Ovary (tissue), 10 donors: ENCODE measurements around the gene COMMD3. TPM values are rescaled to one million over a fixed set of nuclear protein-coding genes. Genes with fewer than 3 reads are reported as not detected.

Experiments used
- DNase-seq, 5 donors: peaks; one replicate each; pipeline ENCODE4 v3.0.0-alpha.2; 2019 to 2020
- H3K27ac ChIP-seq, 2 donors: fragments of 200-600 bp; one replicate each; pipeline versions ENCODE4 v1.5.1 to v1.8.0; 2019 to 2022
- H3K27me3 ChIP-seq: fragments of 200-600 bp; one replicate; pipeline ENCODE4 v1.8.0; 2022
- H3K36me3 ChIP-seq: fragments of 200-600 bp; sonication (generic); one replicate; pipeline ENCODE4 v1.5.1; 2019
- H3K4me1 ChIP-seq: one replicate; pipeline ENCODE4 v1.8.1; 2013; ENCODE audit warnings: mild to moderate bottlenecking, moderate library complexity; ENCODE audit not compliant: insufficient read depth
- H3K4me3 ChIP-seq: fragments of 200-600 bp; sonication (generic); one replicate; pipeline ENCODE4 v1.5.1; 2017
- H3K9me3 ChIP-seq, 2 donors: fragments of 200-600 bp in 1 of 2; sonication (generic) in 1 of 2; one replicate each; pipeline versions ENCODE4 v1.5.1 to v1.8.1; 2013 to 2019; ENCODE audit warnings: mild to moderate bottlenecking in 1 of 2, moderate library complexity in 1 of 2
- EP300 ChIP-seq: sonication (generic); formaldehyde crosslinking; IDR thresholded peaks from one replicate; pipeline ENCODE4 v1.6.1; 2017; ENCODE audit warnings: antibody characterized with exemption
- POLR2A ChIP-seq: fragments of 450-650 bp; IDR thresholded peaks from one replicate; pipeline ENCODE4 v1.6.1; 2017; ENCODE audit warnings: antibody characterized with exemption, mild to moderate bottlenecking, moderate library complexity
- WGBS, 3 donors: extraction: QIAGEN DNeasy Blood & Tissue Kit in 1 of 3; methylation state at CpG; one replicate each; pipeline versions ENCODE4 v1.1.5 to v1.1.7; 2013 to 2017; 5-methylcytosine and 5-hydroxymethylcytosine counted together
- intact Hi-C, 4 donors: fragments of 100-400 bp; cut with DNase I; formaldehyde crosslinking; loops; one replicate each; pipeline versions ENCODE4 v1.11.0 to v1.15.1; 2022 to 2023
- long read RNA-seq, 3 donors: library from polyadenylated mRNA in 2 of 3; unstranded in 2 of 3; transcript quantifications; one replicate each; pipeline ENCODE4 v2.0.0 and lab custom pipeline, GENCODE V29; 2021 to 2026
- polyA plus RNA-seq, 2 donors: library from polyadenylated mRNA; stranded (reverse); fragments of 200-250 nt in 1 of 2; fragments of 350-450 nt in 1 of 2; fragmentation: Illumina TruSeq in 1 of 2; extraction: RNeasy Lipid Tissue Mini Kit (QIAGEN cat#74804) in 1 of 2; gene quantifications; one replicate each; pipeline ENCODE4 v1.2.3, GENCODE V29; 2013 to 2014
- total RNA-seq, 7 donors: library from RNA; depleted of rRNA in 2 of 7; stranded (reverse); fragments of >200 nt in 2 of 7; fragmentation: NEBNext Ultra II Directional in 3 of 7; extraction: Animal tissue kit (Norgen Biotek cat#: 25700) in 3 of 7; gene quantifications; one replicate each; pipeline versions ENCODE4 v1.1.0 to v1.2.4, GENCODE V29; 2016 to 2023
- TF ChIP-seq, protein P1 (sequence below), 3 donors: fragments of 450-650 bp in 2 of 3; fragments of 200-600 bp in 1 of 3; IDR thresholded peaks; one replicate each; pipeline versions ENCODE4 v1.5.1 to v1.8.0; 2016 to 2022; ENCODE audit warnings: antibody characterized with exemption in 3 of 3, mild to moderate bottlenecking in 1 of 3
- donor health status: DM: no; HTN: no; CAD: no; lungs with moderate emphysema.
- donor health status: DM: no; HTN: no; CAD: no.
- donor health status: Bipolar disorder and iron deficiency.
- donor health status: DM: yes; HTN: yes; CAD: no.
- donor health status: DM: no; HTN: no; CAD: no.
- donor health status: DM: yes; HTN: yes; CAD: no.

Gene COMMD3
- total RNA-seq (10 to 100 TPM; 18.8 to 42.3 (median 31.4) TPM), polyA plus RNA-seq (10 to 100 TPM; 39.7 to 54.5 TPM)
- long read RNA-seq, donor 1, transcript COMMD3-205 (5 exons, 1,407 nt), result minor isoform, 9 of 43 reads
- long read RNA-seq, donor 1, transcript COMMD3-206 (4 exons, 1,344 nt), result minor isoform, 9 of 43 reads
- long read RNA-seq, donor 1, transcript COMMD3-201 (8 exons, 1,342 nt), result major isoform, 15 of 43 reads
- long read RNA-seq, donor 1, partial matches to known transcripts, result 0 of 43 reads
- long read RNA-seq, donor 1, other reads (novel, unspliced or antisense), result 9 of 43 reads
- long read RNA-seq, donor 2, transcript COMMD3-201 (8 exons, 1,342 nt), result major isoform, 42 of 50 reads
- long read RNA-seq, donor 2, partial matches to known transcripts, result 0 of 50 reads
- long read RNA-seq, donor 2, other reads (novel, unspliced or antisense), result 0 of 50 reads
- long read RNA-seq, donor 3, transcript COMMD3-201 (8 exons, 1,342 nt), result major isoform, 21 of 34 reads
- long read RNA-seq, donor 3, partial matches to known transcripts, result 3 of 34 reads
- long read RNA-seq, donor 3, other reads (novel, unspliced or antisense), result 4 of 34 reads

DNA sequence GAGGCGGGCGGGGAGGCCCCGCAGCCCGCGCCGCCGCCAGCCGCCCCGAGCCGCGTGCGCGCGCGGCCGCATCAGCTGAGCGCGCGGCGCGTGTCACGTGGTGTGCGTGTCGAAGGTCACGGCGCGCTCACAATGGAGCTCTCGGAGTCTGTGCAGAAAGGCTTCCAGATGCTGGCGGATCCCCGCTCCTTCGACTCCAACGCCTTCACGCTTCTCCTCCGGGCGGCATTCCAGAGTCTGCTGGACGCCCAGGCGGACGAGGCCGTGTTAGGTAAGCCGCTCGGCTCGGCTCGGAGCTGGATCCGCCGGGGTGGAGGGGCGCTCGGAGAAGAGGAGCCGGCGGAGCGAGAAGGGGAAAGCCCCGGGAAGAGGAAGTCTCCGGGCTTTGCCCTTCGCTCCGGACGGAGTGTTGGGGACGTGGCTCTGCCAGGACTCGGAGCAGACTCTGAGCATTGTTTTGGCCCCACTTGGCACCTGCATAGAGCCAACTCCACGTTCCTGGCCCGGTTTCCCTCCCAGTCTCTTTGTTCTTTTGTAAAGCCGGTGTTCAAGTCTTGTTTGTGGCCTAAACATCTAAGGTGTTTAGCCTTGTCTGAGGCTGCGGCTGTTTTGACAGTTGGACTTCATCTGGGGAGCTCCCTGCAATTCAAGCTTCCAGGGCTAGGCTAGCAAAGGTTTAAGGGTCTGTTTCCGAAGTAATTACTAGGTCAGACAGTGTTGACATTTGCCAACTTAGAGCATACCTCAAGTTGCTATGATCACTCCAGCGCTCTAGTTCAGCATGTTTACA is at the start of gene COMMD3:
Gene COMMD3 (plus strand): TSS at position 103 of the 790 bp plus-strand sequence. CDS start 30 bp downstream, at position 133.
- H3K27me3 ChIP-seq, result no peaks in the 10 kb centered on the region
- DNase-seq, result peak; percentile 87 to 93 (median 91)
- TF ChIP-seq POLR2A (peak; percentile 54), EP300 (no peak)
- TF ChIP-seq, protein P1, sequence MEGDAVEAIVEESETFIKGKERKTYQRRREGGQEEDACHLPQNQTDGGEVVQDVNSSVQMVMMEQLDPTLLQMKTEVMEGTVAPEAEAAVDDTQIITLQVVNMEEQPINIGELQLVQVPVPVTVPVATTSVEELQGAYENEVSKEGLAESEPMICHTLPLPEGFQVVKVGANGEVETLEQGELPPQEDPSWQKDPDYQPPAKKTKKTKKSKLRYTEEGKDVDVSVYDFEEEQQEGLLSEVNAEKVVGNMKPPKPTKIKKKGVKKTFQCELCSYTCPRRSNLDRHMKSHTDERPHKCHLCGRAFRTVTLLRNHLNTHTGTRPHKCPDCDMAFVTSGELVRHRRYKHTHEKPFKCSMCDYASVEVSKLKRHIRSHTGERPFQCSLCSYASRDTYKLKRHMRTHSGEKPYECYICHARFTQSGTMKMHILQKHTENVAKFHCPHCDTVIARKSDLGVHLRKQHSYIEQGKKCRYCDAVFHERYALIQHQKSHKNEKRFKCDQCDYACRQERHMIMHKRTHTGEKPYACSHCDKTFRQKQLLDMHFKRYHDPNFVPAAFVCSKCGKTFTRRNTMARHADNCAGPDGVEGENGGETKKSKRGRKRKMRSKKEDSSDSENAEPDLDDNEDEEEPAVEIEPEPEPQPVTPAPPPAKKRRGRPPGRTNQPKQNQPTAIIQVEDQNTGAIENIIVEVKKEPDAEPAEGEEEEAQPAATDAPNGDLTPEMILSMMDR (IDR thresholded peaks at IDR 0.05), result no peak
- H3K4me1 ChIP-seq, result no peaks in the 10 kb centered on the region
- intact Hi-C loops, result loop anchor here (2.0 to 10.0 kb wide), 3 partner anchors 62 to 89 kb away; no protein-coding TSS in a partner anchor
- 0 to 1% (median 1%) methylated on average over 53 to 63 of the region's 63 CpGs for whole genome bisulfite sequencing, 3 donors
- H3K9me3 ChIP-seq, result no peaks in the 10 kb centered on the region
- peak within 1 kb of the TSS; percentile 53 for H3K4me3 ChIP-seq
- H3K36me3 ChIP-seq, result no peaks in the 10 kb centered on the region
- H3K27ac ChIP-seq, result peak within 1 kb of the TSS; percentile 87 to 89

DNA sequence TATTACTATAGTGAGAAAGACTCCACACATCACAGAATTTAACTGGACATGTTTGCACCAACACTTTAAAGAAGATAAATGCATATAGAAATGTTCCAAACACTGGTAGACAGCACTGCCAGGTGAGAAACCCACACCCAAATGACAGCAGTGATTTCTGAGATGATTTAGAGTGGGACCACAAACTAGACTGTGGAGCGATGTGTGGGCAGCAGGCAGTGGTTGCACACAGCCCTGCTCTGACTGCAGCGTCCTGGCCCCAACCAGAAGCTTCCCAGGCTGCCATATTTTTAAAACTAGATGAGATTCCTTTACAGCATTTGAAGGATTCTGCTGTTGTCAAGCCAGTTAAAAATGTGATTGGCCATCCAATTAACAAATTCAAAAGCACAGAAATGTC is 47.7 kb upstream of the COMMD3 start:
- no peak for TF ChIP-seq EP300
- no peak for TF ChIP-seq POLR2A
- TF ChIP-seq, protein P1 (IDR thresholded peaks at IDR 0.05), result no peak
- Histone ChIP-seq H3K4me1 (no peaks in the 10 kb centered on the region), H3K4me3 (no peak overlapping the region)

DNA sequence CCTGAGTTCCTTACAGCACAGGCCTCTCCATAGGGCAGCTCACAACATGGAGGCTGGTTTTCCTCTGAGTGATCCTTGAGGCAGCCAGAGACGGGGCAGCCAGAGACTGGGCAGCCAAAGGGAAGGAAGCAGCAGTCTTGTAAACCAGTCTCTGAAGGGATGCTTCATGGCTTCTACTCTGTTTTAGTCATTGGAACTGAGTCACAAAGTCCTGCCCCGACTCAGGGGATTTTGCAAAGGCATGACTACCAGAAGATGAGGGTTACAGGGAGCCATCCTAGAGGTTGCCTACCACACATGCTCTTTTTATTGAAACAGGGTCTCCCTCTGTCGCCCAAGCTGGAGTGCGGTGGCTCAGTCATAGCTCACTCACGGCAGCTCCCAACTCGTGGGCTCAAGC is 44.4 kb upstream of the COMMD3 start:
- TF ChIP-seq POLR2A (no peak), EP300 (no peak)
- TF ChIP-seq, protein P1 (IDR thresholded peaks at IDR 0.05), result no peak
- Histone ChIP-seq H3K36me3 (no peaks in the 10 kb centered on the region), H3K9me3 (no peaks in the 10 kb centered on the region), H3K4me1 (no peaks in the 10 kb centered on the region), H3K27ac (no peak overlapping the region), H3K27me3 (no peaks in the 10 kb centered on the region), H3K4me3 (no peak overlapping the region)
- DNase-seq, result no peak
- intact Hi-C loops, result no loop called here
- 91 to 95% (median 94%) methylated on average over 6 of the region's 6 CpGs for WGBS, 3 donors

More for the DNA sequence above, 47.7 kb upstream of the COMMD3 start:
- intact Hi-C loops, result no loop called here
- no peak overlapping the region for H3K27ac ChIP-seq
- H3K27me3 ChIP-seq, result no peaks in the 10 kb centered on the region
- 72 to 84% (median 81%) methylated on average over 2 of the region's 2 CpGs for WGBS, 3 donors
- no peaks in the 10 kb centered on the region for H3K9me3 ChIP-seq
- no peak for DNase-seq
- no peaks in the 10 kb centered on the region for H3K36me3 ChIP-seq

DNA sequence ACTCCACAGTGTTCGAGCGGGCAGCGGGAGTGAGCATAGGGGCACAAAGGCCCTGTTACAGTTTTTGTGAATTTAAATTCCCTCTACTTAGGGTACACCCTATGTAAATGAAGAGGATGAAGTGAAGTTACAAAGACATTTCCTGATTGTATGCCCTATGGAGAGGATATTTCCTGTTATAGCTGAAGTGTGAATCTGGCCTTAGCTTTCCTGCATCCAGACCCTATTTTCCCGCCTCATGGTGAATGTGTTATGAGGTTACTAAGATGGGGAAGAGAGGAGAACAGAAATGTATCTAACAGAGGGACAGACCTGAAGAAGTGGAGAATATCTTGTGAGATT is 37.8 kb upstream of the COMMD3 start:
- Histone ChIP-seq H3K4me1 (no peaks in the 10 kb centered on the region), H3K27me3 (no peaks in the 10 kb centered on the region), H3K27ac (no peak overlapping the region), H3K4me3 (no peak overlapping the region), H3K9me3 (no peaks in the 10 kb centered on the region), H3K36me3 (no peaks in the 10 kb centered on the region)
- intact Hi-C loops, result no loop called here
- TF ChIP-seq EP300, result no peak
- no peak for TF ChIP-seq POLR2A
- TF ChIP-seq, protein P1 (IDR thresholded peaks at IDR 0.05), result no peak
- WGBS, 3 donors, result 94 to 95% (median 95%) methylated on average over 4 of the region's 4 CpGs
- no peak for DNase-seq
